Skeletal muscle satellite cell (primary cell): Measurements from ENCODE around the gene TENM4.

Experiments used
- H3K27me3 ChIP-seq: 2 replicates; pipeline ENCODE4 v1.7.0; 2013; ENCODE audit warnings: low read length; ENCODE audit not compliant: control insufficient read depth, insufficient read depth
- H3K36me3 ChIP-seq: 2 replicates; pipeline ENCODE4 v1.7.0; 2013; ENCODE audit warnings: mild to moderate bottlenecking, control low read depth, low read length; ENCODE audit not compliant: insufficient read depth
- H3K4me1 ChIP-seq: 2 replicates; pipeline ENCODE4 v1.7.0; 2013; ENCODE audit warnings: low read length; ENCODE audit not compliant: control insufficient read depth, insufficient read depth
- H3K4me2 ChIP-seq: 2 replicates; pipeline ENCODE4 v1.7.0; 2013; ENCODE audit warnings: mild to moderate bottlenecking, low read length
- H3K4me3 ChIP-seq: 2 replicates; pipeline ENCODE4 v1.7.0; 2013; ENCODE audit warnings: low read length
- H3K9ac ChIP-seq: 2 replicates; pipeline ENCODE4 v1.7.0; 2013; ENCODE audit warnings: mild to moderate bottlenecking, low read depth, low read length, moderate library complexity
- H3K9me3 ChIP-seq: replicated peaks from 2 replicates; pipeline ENCODE4 v1.7.0; 2013; ENCODE audit warnings: mild to moderate bottlenecking, control low read depth, low read length

The TENM4 gene

DNA sequence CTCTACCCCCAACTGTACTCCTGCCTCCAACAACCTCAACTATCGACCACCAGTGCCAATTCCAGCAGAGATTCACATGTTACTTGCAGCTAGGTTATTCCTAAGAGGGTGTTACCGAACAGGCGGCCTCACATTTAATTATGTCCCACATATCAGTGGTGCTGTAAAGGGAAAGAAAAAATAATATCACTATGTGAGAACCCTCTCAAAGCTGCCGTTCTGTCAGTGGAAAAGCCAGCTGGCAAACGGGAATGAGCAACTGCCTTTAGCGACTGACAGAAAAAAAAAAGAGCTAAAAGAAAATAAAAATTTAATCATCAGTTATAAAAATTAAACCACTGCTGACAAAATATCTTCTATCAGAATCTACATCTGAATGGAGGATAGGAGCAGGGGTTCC lies 595.3 kb downstream of the TENM4 start:
- Histone ChIP-seq H3K9ac (no peak overlapping the region), H3K4me2 (no peak overlapping the region), H3K9me3 (no peaks in the 10 kb centered on the region), H3K27me3 (no peaks in the 10 kb centered on the region), H3K4me3 (no peak overlapping the region), H3K4me1 (no peaks in the 10 kb centered on the region), H3K36me3 (no peaks in the 10 kb centered on the region)

DNA sequence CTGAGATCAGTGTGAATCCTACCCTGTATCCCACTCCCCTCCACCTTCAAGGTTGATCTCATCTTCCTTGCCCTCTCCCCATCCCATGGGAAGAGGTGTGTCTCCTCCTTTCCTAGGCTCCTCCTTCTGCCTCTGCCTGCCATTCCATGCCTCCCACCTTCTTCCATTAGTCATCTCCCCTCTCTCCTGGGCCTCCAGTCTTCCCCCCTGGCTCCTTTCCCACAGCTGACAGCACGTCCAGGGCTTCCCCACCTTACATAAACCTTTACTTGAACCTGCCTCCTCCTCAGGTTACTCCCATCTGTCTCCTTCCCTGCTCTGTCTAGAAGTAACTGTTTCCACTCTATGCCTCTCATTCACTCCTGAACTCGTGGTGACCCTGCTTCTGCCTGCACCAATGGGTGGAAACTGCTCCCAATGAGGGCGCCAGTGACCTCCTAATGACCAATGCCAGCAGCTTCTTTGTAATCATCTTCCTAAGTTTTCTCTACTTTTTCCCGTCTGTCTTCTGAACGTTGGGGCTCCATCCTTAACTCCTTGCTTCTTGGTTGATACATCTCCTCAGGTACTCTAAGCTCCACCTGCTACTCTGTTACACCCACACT lies 599.3 kb downstream of the TENM4 start:
- no peak overlapping the region for H3K4me2 ChIP-seq
- no peaks in the 10 kb centered on the region for H3K9me3 ChIP-seq
- H3K4me3 ChIP-seq, result no peak overlapping the region
- no peak overlapping the region for H3K9ac ChIP-seq
- H3K27me3 ChIP-seq, result no peaks in the 10 kb centered on the region
- H3K36me3 ChIP-seq, result no peaks in the 10 kb centered on the region
- no peaks in the 10 kb centered on the region for H3K4me1 ChIP-seq

DNA sequence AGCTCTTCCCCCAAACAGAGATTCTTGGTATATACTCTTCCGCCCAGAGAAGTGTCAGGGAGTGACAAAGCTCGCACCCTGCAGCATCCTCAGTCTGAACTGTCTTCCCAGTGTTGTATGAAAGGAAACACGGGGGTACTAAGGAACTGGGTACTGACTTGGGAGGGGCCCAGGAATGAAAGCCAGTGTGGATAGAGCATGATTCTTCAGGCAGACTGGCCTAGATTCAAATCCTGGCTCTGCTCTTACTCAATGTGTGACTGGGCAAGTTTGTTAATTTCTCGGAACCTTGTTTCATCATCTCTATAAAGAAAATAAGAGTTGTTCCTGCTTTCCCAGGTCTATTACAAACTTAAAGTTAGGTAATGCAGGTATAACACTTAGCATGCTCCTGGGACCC lies 600.2 kb downstream of the TENM4 start:
- Histone ChIP-seq H3K27me3 (no peaks in the 10 kb centered on the region), H3K4me3 (no peak overlapping the region), H3K9me3 (no peaks in the 10 kb centered on the region), H3K9ac (no peak overlapping the region), H3K4me1 (no peaks in the 10 kb centered on the region), H3K4me2 (no peak overlapping the region), H3K36me3 (no peaks in the 10 kb centered on the region)

GRCh38 chr11:78840200-78840599 lies 600.6 kb downstream of the TENM4 start:
- H3K9ac ChIP-seq, result no peak overlapping the region
- no peak overlapping the region for H3K4me3 ChIP-seq
- H3K9me3 ChIP-seq, result no peaks in the 10 kb centered on the region
- no peaks in the 10 kb centered on the region for H3K27me3 ChIP-seq
- no peaks in the 10 kb centered on the region for H3K4me1 ChIP-seq
- H3K4me2 ChIP-seq, result no peak overlapping the region
- H3K36me3 ChIP-seq, result no peaks in the 10 kb centered on the region

- Histone ChIP-seq H3K4me3 (no peak overlapping the region), H3K27me3 (no peaks in the 10 kb centered on the region), H3K9ac (no peak overlapping the region), H3K36me3 (no peaks in the 10 kb centered on the region), H3K9me3 (no peaks in the 10 kb centered on the region), H3K4me2 (no peak overlapping the region), H3K4me1 (no peaks in the 10 kb centered on the region)
Measured at GRCh38 chr11:78838417-78838816, 602.4 kb downstream of the TENM4 start.

GRCh38 chr11:78835646-78836045 lies 605.2 kb downstream of the TENM4 start:
- Histone ChIP-seq H3K27me3 (no peaks in the 10 kb centered on the region), H3K36me3 (no peaks in the 10 kb centered on the region), H3K4me3 (no peak overlapping the region), H3K4me1 (no peaks in the 10 kb centered on the region), H3K9ac (no peak overlapping the region), H3K4me2 (no peak overlapping the region), H3K9me3 (no peaks in the 10 kb centered on the region)

GRCh38 chr11:78834886-78835285 lies 605.9 kb downstream of the TENM4 start:
- H3K4me2 ChIP-seq, result no peak overlapping the region
- no peaks in the 10 kb centered on the region for H3K4me1 ChIP-seq
- no peak overlapping the region for H3K9ac ChIP-seq
- no peak overlapping the region for H3K4me3 ChIP-seq
- H3K9me3 ChIP-seq, result no peaks in the 10 kb centered on the region
- H3K36me3 ChIP-seq, result no peaks in the 10 kb centered on the region
- H3K27me3 ChIP-seq, result no peaks in the 10 kb centered on the region

GRCh38 chr11:78833237-78833636 lies 607.6 kb downstream of the TENM4 start:
- Histone ChIP-seq H3K9ac (no peak overlapping the region), H3K4me2 (no peak overlapping the region), H3K4me1 (no peaks in the 10 kb centered on the region), H3K4me3 (no peak overlapping the region), H3K27me3 (no peaks in the 10 kb centered on the region), H3K9me3 (no peaks in the 10 kb centered on the region), H3K36me3 (no peaks in the 10 kb centered on the region)

DNA sequence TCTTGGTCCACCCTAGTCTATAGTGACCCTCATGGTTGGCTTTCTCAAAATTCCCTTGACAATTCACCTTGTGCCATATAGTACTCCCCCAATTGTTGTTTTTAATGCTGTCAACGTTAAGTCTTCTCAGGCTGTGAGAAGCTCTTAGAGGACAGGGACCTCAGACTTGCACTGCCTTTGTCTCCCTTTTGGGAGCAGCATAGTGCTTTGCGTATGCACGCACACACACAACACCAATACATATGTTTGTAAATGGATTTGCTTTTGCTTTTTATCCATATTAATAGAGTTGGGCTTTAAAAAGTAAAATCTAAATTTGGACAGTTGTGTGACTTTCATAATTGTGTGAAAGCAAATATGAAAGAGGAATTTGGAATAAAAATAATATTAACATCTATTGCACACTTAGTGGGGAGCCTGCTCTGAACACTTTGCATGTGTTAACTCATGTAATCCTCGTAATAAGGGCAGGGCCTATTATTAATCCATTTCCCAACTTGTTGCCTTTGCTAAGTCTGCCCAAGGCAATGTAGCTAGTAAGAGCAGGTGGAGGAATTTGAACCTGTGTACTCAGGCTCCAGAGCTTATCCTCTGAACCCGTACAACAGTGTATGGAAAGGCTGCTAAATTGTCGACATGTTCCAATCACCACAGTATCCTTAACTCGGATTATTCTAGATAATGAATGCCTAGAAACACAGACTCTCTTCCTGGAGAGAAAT lies 608.4 kb downstream of the TENM4 start:
- H3K9ac ChIP-seq, result no peak overlapping the region
- H3K4me3 ChIP-seq, result no peak overlapping the region
- H3K4me1 ChIP-seq, result no peaks in the 10 kb centered on the region
- H3K36me3 ChIP-seq, result no peaks in the 10 kb centered on the region
- no peaks in the 10 kb centered on the region for H3K9me3 ChIP-seq
- no peaks in the 10 kb centered on the region for H3K27me3 ChIP-seq
- H3K4me2 ChIP-seq, result no peak overlapping the region

- Histone ChIP-seq H3K4me3 (no peak overlapping the region), H3K27me3 (no peaks in the 10 kb centered on the region), H3K36me3 (no peaks in the 10 kb centered on the region)
Measured at GRCh38 chr11:78831571-78831970, 609.3 kb downstream of the TENM4 start.

DNA sequence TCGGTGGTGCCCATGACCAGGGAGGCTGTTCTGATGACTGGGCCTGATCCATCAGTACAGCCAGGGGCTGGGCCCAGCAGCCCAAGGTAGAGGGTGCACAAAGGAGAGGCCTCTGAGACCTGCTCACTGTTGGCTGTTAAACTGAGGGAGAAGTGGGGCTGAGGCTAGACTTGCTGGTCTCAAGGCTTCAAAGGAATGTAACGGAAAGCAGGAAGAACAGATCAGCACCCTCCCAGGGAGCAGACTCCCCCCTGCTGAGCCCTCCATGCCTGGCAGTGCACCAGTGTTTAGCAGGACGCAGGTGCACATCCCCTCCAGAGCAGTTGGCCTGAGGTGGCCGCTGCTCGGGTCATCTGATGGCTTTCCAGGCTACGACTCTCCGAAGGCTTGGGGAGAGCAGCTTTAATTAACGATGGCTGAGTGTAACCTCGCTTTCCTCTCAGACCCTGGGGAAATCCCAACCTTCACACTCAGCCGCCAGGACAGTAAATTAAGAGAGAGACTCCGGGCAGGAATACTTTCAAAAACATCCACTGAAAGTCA lies 610.5 kb downstream of the TENM4 start:
- H3K27me3 ChIP-seq, result no peaks in the 10 kb centered on the region
- no peak overlapping the region for H3K4me2 ChIP-seq
- no peaks in the 10 kb centered on the region for H3K9me3 ChIP-seq
- H3K36me3 ChIP-seq, result no peaks in the 10 kb centered on the region
- no peaks in the 10 kb centered on the region for H3K4me1 ChIP-seq
- no peak overlapping the region for H3K9ac ChIP-seq
- H3K4me3 ChIP-seq, result no peak overlapping the region

More at GRCh38 chr11:78831571-78831970, 609.3 kb downstream of the TENM4 start:
- Histone ChIP-seq H3K9me3 (no peaks in the 10 kb centered on the region), H3K9ac (no peak overlapping the region), H3K4me2 (no peak overlapping the region), H3K4me1 (no peaks in the 10 kb centered on the region)

DNA sequence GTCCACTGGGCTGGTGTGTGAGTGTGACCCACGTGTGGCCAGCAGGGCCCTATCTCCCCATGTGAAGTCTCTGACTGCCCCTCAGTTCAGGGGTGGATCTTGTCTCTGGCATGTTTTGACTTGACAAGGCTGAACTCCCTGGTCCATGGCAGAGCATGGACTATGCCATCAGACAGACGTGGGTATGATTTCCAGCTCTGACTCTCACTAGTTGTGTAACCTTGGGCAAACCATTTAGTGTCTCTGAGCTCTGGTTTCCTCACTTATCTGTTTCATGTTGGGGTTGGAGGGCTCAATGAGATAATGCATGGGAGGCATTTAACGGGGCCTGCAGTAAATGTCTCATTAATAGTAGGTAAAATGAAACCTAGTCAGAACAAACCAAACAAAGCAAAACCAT lies 611.7 kb downstream of the TENM4 start:
- Histone ChIP-seq H3K4me2 (no peak overlapping the region), H3K36me3 (no peaks in the 10 kb centered on the region), H3K27me3 (no peaks in the 10 kb centered on the region), H3K4me3 (no peak overlapping the region), H3K4me1 (no peaks in the 10 kb centered on the region), H3K9me3 (no peaks in the 10 kb centered on the region), H3K9ac (no peak overlapping the region)
